NCI-H774 (cell line): ENCODE measurements around the gene LST1.

ENCODE experiments used
- DNase-seq: peaks from one replicate; lab custom pipeline; 2025; lab: John Stamatoyannopoulos, UW

The LST1 gene

GRCh38 chr6:31559958-31560696, 25.9 kb upstream of the LST1 start:
- DNase-seq = no peak

- DNase-seq = no peak
Measured at GRCh38 chr6:31560697-31561058, 25.4 kb upstream of the LST1 start.

DNA sequence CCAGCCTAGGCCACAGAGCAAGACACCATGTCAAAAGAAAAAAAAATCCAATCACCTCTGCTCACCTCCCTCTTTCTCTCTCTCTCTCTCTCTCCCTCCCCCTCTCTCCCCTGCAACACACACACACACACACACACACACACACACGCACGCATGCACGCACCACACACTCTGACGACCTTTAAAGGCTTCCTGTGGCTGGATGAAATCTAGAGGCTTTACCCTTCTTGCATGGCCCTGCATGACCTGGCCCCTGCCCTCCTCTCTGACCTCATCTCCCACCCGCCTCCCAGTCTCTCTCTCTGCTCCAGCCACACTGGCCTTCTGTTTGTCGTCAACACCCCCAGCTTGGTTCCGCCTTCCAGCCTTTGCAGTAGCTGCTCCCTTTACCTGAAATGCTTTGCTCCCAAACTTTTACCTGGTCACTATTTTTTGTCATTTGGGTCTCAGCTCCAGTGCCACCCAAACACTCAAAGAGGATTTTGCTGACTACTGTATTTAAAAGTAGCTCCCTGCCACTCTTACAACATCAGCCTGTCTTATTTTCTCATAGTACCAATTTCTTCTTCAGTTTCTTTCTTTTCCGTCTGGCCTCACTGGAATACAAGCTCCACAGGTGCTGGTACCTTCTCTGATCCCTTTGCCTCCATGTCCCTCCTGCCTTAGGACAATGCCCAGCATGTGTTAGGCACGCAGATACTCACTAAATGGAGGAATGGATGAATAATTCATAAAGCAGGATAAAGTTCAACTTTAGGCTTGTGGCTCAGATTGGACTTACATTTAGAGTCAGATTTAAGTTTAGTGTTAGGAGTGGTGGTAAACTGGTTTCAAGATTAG, 18.3 kb upstream of the LST1 start:
- DNase-seq = no peak

- DNase-seq = no peak
Measured at GRCh38 chr6:31568537-31568961, 17.5 kb upstream of the LST1 start.

DNA sequence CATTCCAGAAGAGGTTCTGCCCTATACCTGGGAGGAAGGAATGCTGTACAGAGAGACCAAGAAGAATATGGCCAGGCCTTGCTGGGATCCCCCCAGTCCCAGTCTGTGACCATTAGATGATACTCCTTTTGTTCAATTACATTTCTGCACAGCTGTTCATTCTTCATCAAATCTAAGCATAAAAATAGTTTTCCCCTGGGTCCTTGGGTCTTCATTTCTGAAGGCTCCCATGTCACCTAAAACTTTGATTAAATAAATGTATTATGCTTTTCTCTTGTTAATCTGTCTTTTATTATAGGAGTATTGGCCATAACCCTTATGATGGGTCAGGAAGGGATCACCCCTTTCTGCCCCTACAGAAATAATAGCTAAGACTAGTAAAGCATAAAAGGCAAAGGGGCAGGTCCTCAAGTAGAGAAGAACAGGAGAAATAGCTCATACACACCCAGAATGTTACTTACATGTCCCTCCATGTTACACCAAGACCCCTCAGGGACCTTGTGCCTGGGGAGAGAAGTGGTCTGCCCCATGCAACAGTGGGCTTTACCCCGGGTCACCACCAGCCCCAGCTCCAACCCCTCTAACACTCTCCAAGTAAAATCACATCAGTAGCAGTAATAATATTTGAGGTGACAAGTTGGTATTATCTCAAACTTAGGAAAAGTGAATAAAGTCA, 16.1 kb upstream of the LST1 start:
- DNase-seq = no peak

DNA sequence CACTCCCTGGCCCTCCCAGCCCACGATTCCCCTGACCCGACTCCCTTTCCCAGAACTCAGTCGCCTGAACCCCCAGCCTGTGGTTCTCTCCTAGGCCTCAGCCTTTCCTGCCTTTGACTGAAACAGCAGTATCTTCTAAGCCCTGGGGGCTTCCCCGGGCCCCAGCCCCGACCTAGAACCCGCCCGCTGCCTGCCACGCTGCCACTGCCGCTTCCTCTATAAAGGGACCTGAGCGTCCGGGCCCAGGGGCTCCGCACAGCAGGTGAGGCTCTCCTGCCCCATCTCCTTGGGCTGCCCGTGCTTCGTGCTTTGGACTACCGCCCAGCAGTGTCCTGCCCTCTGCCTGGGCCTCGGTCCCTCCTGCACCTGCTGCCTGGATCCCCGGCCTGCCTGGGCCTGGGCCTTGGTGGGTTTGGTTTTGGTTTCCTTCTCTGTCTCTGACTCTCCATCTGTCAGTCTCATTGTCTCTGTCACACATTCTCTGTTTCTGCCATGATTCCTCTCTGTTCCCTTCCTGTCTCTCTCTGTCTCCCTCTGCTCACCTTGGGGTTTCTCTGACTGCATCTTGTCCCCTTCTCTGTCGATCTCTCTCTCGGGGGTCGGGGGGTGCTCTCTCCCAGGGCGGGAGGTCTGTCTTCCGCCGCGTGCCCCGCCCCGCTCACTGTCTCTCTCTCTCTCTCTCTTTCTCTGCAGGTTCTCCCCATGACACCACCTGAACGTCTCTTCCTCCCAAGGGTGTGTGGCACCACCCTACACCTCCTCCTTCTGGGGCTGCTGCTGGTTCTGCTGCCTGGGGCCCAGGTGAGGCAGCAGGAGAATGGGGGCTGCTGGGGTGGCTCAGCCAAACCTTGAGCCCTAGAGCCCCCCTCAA, 13.8 kb upstream of the LST1 start, which contains the start of gene LTA:
Gene LTA, plus strand, starts transcription at position 249 of the 871 bp plus-strand sequence. Its CDS starts 454 bp downstream, at position 703.
- DNase-seq = no peak

DNA sequence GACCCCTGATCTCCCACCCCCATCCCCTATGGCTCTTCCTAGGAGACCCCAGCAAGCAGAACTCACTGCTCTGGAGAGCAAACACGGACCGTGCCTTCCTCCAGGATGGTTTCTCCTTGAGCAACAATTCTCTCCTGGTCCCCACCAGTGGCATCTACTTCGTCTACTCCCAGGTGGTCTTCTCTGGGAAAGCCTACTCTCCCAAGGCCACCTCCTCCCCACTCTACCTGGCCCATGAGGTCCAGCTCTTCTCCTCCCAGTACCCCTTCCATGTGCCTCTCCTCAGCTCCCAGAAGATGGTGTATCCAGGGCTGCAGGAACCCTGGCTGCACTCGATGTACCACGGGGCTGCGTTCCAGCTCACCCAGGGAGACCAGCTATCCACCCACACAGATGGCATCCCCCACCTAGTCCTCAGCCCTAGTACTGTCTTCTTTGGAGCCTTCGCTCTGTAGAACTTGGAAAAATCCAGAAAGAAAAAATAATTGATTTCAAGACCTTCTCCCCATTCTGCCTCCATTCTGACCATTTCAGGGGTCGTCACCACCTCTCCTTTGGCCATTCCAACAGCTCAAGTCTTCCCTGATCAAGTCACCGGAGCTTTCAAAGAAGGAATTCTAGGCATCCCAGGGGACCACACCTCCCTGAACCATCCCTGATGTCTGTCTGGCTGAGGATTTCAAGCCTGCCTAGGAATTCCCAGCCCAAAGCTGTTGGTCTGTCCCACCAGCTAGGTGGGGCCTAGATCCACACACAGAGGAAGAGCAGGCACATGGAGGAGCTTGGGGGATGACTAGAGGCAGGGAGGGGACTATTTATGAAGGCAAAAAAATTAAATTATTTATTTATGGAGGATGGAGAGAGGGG, 12.6 kb upstream of the LST1 start:
- no peak for DNase-seq

GRCh38 chr6:31574106-31575061, 11.7 kb upstream of the LST1 start:
- DNase-seq = no peak

GRCh38 chr6:31575335-31575901, 10.7 kb upstream of the LST1 start, which contains the start of gene TNF:
Gene TNF (plus strand): TSS chr6:31575565. CDS start chr6:31575742, 177 bp downstream.
- no peak for DNase-seq

GRCh38 chr6:31575952-31576685, 10.0 kb upstream of the LST1 start:
- no peak for DNase-seq

- no peak for DNase-seq
Measured at GRCh38 chr6:31576897-31577578, 9.0 kb upstream of the LST1 start.

DNA sequence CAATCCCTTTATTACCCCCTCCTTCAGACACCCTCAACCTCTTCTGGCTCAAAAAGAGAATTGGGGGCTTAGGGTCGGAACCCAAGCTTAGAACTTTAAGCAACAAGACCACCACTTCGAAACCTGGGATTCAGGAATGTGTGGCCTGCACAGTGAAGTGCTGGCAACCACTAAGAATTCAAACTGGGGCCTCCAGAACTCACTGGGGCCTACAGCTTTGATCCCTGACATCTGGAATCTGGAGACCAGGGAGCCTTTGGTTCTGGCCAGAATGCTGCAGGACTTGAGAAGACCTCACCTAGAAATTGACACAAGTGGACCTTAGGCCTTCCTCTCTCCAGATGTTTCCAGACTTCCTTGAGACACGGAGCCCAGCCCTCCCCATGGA, 8.5 kb upstream of the LST1 start:
- DNase-seq = no peak

DNA sequence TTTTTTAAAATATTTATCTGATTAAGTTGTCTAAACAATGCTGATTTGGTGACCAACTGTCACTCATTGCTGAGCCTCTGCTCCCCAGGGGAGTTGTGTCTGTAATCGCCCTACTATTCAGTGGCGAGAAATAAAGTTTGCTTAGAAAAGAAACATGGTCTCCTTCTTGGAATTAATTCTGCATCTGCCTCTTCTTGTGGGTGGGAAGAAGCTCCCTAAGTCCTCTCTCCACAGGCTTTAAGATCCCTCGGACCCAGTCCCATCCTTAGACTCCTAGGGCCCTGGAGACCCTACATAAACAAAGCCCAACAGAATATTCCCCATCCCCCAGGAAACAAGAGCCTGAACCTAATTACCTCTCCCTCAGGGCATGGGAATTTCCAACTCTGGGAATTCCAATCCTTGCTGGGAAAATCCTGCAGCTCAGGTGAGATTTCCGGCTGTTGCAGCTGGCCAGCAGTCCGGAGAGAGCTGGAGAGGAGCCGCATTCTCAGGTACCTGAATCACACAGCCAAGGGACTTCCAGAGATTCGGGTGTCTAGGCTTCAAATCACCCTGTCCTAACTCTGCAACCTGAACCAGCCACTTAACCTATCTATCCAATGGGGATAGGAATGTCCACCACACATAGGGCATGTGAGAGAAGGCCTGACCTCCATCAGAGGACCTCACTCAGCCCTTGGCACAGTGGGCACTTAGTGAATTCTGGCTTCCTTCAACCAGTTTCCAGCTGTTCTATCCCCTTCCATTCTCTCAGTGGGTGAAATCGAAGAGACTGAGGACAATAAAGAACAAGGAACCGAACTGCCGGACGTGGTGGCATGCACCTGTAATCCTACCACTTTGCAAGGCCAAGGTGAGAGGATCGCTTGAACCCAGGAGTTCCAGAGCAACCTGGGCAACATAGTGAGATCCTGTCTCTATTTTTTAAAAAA, 7.6 kb upstream of the LST1 start:
- no peak for DNase-seq

DNA sequence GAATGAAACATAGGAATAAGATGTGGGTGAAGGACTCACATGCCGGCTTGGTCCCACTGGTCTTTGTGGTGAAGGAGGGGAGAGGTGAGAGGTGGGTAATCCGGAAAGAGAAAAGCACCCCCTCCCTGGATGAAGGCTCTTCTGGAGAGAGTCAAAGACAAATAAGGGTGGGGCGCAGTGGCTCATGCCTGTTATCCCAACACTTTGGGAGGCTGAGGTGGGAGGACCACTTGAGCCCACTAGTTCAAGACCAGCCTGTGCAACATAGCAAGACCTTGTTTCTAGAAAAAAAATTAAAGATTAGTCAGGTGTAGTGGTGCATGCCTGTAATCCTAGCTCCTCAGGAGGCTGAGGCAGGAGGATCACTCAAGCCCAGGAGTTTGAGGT, 7.0 kb upstream of the LST1 start:
- no peak for DNase-seq

DNA sequence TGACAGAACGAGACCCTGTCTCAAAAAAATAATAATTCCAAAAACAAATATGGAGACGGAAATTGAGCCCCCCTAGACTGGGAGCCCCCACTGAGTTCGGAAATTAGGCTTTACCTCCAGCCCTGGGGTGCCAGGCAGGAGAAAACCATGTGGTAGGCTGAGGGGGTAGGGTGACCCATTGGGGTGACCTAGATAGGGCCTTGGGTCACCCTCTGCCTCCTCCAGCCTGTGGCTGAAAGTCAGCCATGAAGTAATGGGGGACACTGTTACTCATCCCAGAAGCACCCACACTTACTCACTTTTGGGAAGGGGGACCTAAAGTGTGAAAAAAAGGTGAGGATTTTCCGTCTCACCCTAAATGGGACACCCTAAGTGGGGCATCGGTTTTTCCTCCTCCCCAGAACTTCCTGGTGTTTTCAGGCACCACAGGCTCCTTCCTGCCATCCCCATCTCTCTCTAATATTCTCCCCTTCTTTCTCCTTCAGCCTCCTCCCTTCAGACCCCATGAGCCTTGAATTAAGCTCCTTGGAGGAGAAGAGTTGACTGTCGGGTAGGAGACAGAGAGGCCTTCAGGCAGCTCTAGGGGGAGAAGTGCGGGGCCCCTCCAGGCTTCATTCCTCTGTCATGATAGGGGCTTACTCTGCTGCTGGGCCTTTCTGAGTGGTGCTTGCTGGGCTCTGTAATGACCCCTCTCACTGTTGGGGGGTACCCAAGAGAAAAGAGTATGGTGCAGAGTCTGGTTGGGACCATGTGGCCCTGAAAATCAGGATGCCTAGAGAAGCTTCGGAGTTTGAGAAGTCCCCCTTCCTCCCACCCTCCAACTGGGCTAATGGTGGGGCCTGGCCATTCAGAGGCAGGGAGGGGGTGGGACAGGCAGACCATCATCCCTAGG, 6.3 kb upstream of the LST1 start:
- no peak for DNase-seq

- no peak for DNase-seq
Measured at GRCh38 chr6:31580438-31580740, 5.7 kb upstream of the LST1 start.
